ENCODE measurements around the gene XPNPEP3.
A peak's percentile ranks its signal among the peaks of the same experiment; 100 is the strongest.

GRCh38 chr22:40973144-40973543, 116.2 kb downstream of the XPNPEP3 start:
- TF ChIP-seq POLR2A (IDR thresholded peaks at IDR 0.05; ENCODE audit: low read depth) (no peak), POLR2AphosphoS5 (IDR thresholded peaks at IDR 0.05) (peak in 1 of 2 donors; percentile 34)
- TF ChIP-seq, protein P1, sequence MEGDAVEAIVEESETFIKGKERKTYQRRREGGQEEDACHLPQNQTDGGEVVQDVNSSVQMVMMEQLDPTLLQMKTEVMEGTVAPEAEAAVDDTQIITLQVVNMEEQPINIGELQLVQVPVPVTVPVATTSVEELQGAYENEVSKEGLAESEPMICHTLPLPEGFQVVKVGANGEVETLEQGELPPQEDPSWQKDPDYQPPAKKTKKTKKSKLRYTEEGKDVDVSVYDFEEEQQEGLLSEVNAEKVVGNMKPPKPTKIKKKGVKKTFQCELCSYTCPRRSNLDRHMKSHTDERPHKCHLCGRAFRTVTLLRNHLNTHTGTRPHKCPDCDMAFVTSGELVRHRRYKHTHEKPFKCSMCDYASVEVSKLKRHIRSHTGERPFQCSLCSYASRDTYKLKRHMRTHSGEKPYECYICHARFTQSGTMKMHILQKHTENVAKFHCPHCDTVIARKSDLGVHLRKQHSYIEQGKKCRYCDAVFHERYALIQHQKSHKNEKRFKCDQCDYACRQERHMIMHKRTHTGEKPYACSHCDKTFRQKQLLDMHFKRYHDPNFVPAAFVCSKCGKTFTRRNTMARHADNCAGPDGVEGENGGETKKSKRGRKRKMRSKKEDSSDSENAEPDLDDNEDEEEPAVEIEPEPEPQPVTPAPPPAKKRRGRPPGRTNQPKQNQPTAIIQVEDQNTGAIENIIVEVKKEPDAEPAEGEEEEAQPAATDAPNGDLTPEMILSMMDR (IDR thresholded peaks at IDR 0.05), result no peak

Data from esophagus muscularis mucosa (tissue), 3 donors.